ENCODE results near the gene APBB1IP. TPM values are rescaled to one million over a fixed set of nuclear protein-coding genes. Genes with fewer than 3 reads are reported as not detected.
A peak's percentile ranks its signal among the peaks of the same experiment; 100 is the strongest.
"Not testable (repeated sequence)": the region's sequence is repeated elsewhere in the genome, so short reads cannot be mapped to it uniquely, and the experiment has no call there.

Gene APBB1IP
- polyA plus RNA-seq, 3 donors, result 24.6 to 78.7 (median 45.4) TPM

GRCh38 chr10:26593896-26594295, 155.8 kb downstream of the APBB1IP start:
- H3K9me3 Mint-ChIP-seq, result peaks cover 0 to 2% (median 0%) of the 10 kb centered on the region in 7 donors
- peaks cover 32 to 48% of the 10 kb centered on the region in 2 donors for H3K36me3 Mint-ChIP-seq
- Histone ChIP-seq H3K4me3 (replicated peaks in 1 of 3; ENCODE audit: low read depth in 2 of 3, low read length in 3 of 3) (no peak overlapping the region), H3K79me2 (ENCODE audit: insufficient read depth, low read length) (no peaks in the 10 kb centered on the region), H3K27me3 (ENCODE audit: control insufficient read depth in 2 of 2, insufficient read depth in 2 of 2, low read length in 2 of 2) (no peaks in the 10 kb centered on the region), H3K4me2 (replicated peaks; ENCODE audit: extremely low read depth, low read length, poor library complexity, severe bottlenecking) (no peak overlapping the region), H4K20me1 (ENCODE audit: insufficient read depth, low read length) (no peaks in the 10 kb centered on the region), H2AFZ (ENCODE audit: insufficient read depth, low read depth, low read length, poor library complexity, severe bottlenecking) (no peak overlapping the region), H3K9me3 (replicated peaks in 1 of 2; ENCODE audit: control insufficient read depth in 1 of 2, insufficient read depth in 1 of 2, low read length in 2 of 2) (no peaks in the 10 kb centered on the region), H3K27ac (ENCODE audit: low read depth in 1 of 2, low read length in 2 of 2) (no peak overlapping the region), H3K36me3 (replicated peaks in 1 of 2; ENCODE audit: control insufficient read depth in 1 of 2, insufficient read depth in 2 of 2, low read length in 2 of 2) (peaks cover 3 to 5% of the 10 kb centered on the region in 2 donors), H3K9ac (ENCODE audit: insufficient read depth, low read length, poor library complexity, severe bottlenecking) (no peak overlapping the region), H3K4me1 (ENCODE audit: control insufficient read depth in 1 of 2, insufficient read depth in 2 of 2, low read length in 2 of 2) (no peaks in the 10 kb centered on the region)
- DNase-seq, result no peak
- intact Hi-C loops (cut with micrococcal nuclease), result no loop called here
- WGBS (ENCODE audit: insufficient coverage), result 76% methylated on average over 15 of the region's 19 CpGs
- no peak overlapping the region for H3K27ac Mint-ChIP-seq
- H3K4me1 Mint-ChIP-seq, result peaks cover 2% of the 10 kb centered on the region
- no peak for TF ChIP-seq CTCF (IDR thresholded peaks at IDR 0.05)
- no peak overlapping the region for H3K4me3 Mint-ChIP-seq
- no peaks in the 10 kb centered on the region for H3K27me3 Mint-ChIP-seq (ENCODE audit: low read depth in 3 of 3)

- H4K20me1 ChIP-seq (ENCODE audit: insufficient read depth, low read length); H3K4me3 Mint-ChIP-seq; H3K4me1 Mint-ChIP-seq; H3K9ac ChIP-seq (ENCODE audit: insufficient read depth, low read length, poor library complexity, severe bottlenecking); H3K9me3 ChIP-seq (replicated peaks in 1 of 2; ENCODE audit: control insufficient read depth in 1 of 2, insufficient read depth in 1 of 2, low read length in 2 of 2); H3K27me3 ChIP-seq (ENCODE audit: control insufficient read depth in 2 of 2, insufficient read depth in 2 of 2, low read length in 2 of 2); H3K27me3 Mint-ChIP-seq (ENCODE audit: low read depth in 3 of 3); H3K9me3 Mint-ChIP-seq; H3K4me1 ChIP-seq (ENCODE audit: control insufficient read depth in 1 of 2, insufficient read depth in 2 of 2, low read length in 2 of 2); H3K36me3 ChIP-seq (replicated peaks in 1 of 2; ENCODE audit: control insufficient read depth in 1 of 2, insufficient read depth in 2 of 2, low read length in 2 of 2); H3K4me2 ChIP-seq (replicated peaks; ENCODE audit: extremely low read depth, low read length, poor library complexity, severe bottlenecking); H3K79me2 ChIP-seq (ENCODE audit: insufficient read depth, low read length); H3K4me3 ChIP-seq (replicated peaks in 1 of 3; ENCODE audit: low read depth in 2 of 3, low read length in 3 of 3); H3K27ac Mint-ChIP-seq; H3K27ac ChIP-seq (ENCODE audit: low read depth in 1 of 2, low read length in 2 of 2); H2AFZ ChIP-seq (ENCODE audit: insufficient read depth, low read depth, low read length, poor library complexity, severe bottlenecking); H3K36me3 Mint-ChIP-seq: not testable (repeated sequence)
- WGBS (ENCODE audit: insufficient coverage), result no CpG with 5 or more reads among the region's 2 CpGs
- DNase-seq, result peak in 1 of 3 donors; percentile 38
- intact Hi-C loops (cut with micrococcal nuclease), result loop anchor here in 1 of 2 donors (10.0 kb wide), 1 partner anchor 92 kb away; the partner anchor contains the start of gene PDSS1
Measured at GRCh38 chr10:26603283-26603682, 165.1 kb downstream of the APBB1IP start.

GRCh38 chr10:26604320-26605093, 166.4 kb downstream of the APBB1IP start:
- WGBS (ENCODE audit: insufficient coverage), result no CpG with 5 or more reads among the region's 13 CpGs

More at GRCh38 chr10:26604320-26605093, 166.4 kb downstream of the APBB1IP start:
- H3K9ac ChIP-seq (ENCODE audit: insufficient read depth, low read length, poor library complexity, severe bottlenecking); H3K4me1 Mint-ChIP-seq; H3K36me3 ChIP-seq (replicated peaks in 1 of 2; ENCODE audit: control insufficient read depth in 1 of 2, insufficient read depth in 2 of 2, low read length in 2 of 2); H3K9me3 ChIP-seq (replicated peaks in 1 of 2; ENCODE audit: control insufficient read depth in 1 of 2, insufficient read depth in 1 of 2, low read length in 2 of 2); DNase-seq; H3K4me2 ChIP-seq (replicated peaks; ENCODE audit: extremely low read depth, low read length, poor library complexity, severe bottlenecking); H3K4me1 ChIP-seq (ENCODE audit: control insufficient read depth in 1 of 2, insufficient read depth in 2 of 2, low read length in 2 of 2); H3K27me3 Mint-ChIP-seq (ENCODE audit: low read depth in 3 of 3); H3K9me3 Mint-ChIP-seq; H3K4me3 ChIP-seq (replicated peaks in 1 of 3; ENCODE audit: low read depth in 2 of 3, low read length in 3 of 3); H3K4me3 Mint-ChIP-seq; H3K36me3 Mint-ChIP-seq; H3K27ac Mint-ChIP-seq; H3K27ac ChIP-seq (ENCODE audit: low read depth in 1 of 2, low read length in 2 of 2); H4K20me1 ChIP-seq (ENCODE audit: insufficient read depth, low read length); H3K27me3 ChIP-seq (ENCODE audit: control insufficient read depth in 2 of 2, insufficient read depth in 2 of 2, low read length in 2 of 2); H2AFZ ChIP-seq (ENCODE audit: insufficient read depth, low read depth, low read length, poor library complexity, severe bottlenecking); H3K79me2 ChIP-seq (ENCODE audit: insufficient read depth, low read length): not testable (repeated sequence)
- intact Hi-C loops (cut with micrococcal nuclease), result loop anchor here in 1 of 2 donors (10.0 kb wide), 1 partner anchor 90 kb away; the partner anchor contains the start of gene PDSS1

All from CD14-positive monocyte (primary cell).